NT2/D1 (cell line): ENCODE data around the gene VPS33A.

ENCODE experiments used
- SUZ12 ChIP-seq: IDR thresholded peaks from 2 replicates; pipeline ENCODE4 v1.6.1; 2011; ENCODE audit not compliant: insufficient read length, insufficient read depth; ENCODE audit errors: extremely low read depth
- YY1 ChIP-seq: IDR thresholded peaks from 2 replicates; pipeline ENCODE4 v1.6.1; 2011; ENCODE audit not compliant: insufficient read length, insufficient read depth
- ZNF274 ChIP-seq: IDR thresholded peaks from 2 replicates; pipeline ENCODE4 v1.6.1; 2011; ENCODE audit warnings: mild to moderate bottlenecking, low read depth, low read length

DNA sequence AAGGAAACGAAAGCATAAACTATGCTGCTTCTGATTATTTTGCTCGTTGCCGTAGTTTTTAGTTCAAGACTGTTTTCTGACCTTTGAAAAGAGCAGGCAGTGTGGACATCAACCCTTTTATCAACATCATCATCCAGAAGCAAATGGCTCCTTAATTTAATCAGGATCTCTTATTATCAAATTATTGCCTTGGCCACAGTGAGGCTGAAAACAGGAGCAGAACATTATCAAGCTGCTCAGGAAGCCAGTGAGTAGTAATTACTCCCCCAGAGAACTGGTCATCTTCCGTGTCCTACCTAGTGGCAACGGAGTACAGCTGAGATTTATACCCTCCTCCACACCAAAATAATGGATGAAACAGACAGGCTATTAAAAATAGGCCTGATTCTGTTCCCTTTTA is 38.2 kb downstream of the VPS33A start:
- TF ChIP-seq SUZ12 (no peak), ZNF274 (no peak), YY1 (no peak)
